IPS-20b (cell line): ENCODE measurements around the gene GNA14.
A peak's percentile ranks its signal among the peaks of the same experiment; 100 is the strongest.
"Not testable (repeated sequence)": the region's sequence is repeated elsewhere in the genome, so short reads cannot be mapped to it uniquely, and the experiment has no call there.

ENCODE experiments used
- H3K27ac ChIP-seq: one replicate; pipeline ENCODE4 v1.5.1; 2013; ENCODE audit warnings: low read length
- H3K27me3 ChIP-seq: 2 replicates; pipeline ENCODE4 v1.6.1; 2013; ENCODE audit warnings: mild to moderate bottlenecking, low read length, inconsistent platforms; ENCODE audit not compliant: insufficient read depth
- H3K36me3 ChIP-seq: 2 replicates; pipeline ENCODE4 v1.6.1; 2013; ENCODE audit warnings: low read depth, mild to moderate bottlenecking, inconsistent platforms, low read length, moderate library complexity; ENCODE audit not compliant: insufficient read depth
- H3K4me1 ChIP-seq: 2 replicates; pipeline ENCODE4 v1.6.1; 2013; ENCODE audit warnings: mild to moderate bottlenecking, control low read depth, inconsistent platforms, low read length, moderate library complexity; ENCODE audit not compliant: insufficient read depth
- H3K4me3 ChIP-seq: 2 replicates; pipeline ENCODE4 v1.5.1; 2013; ENCODE audit warnings: mild to moderate bottlenecking, low read length, inconsistent platforms
- H3K9ac ChIP-seq: 2 replicates; pipeline ENCODE4 v1.6.1; 2013; ENCODE audit warnings: low read depth, mild to moderate bottlenecking, inconsistent platforms, low read length, moderate library complexity
- H3K9me3 ChIP-seq: 2 replicates; pipeline ENCODE4 v1.6.1; 2013; ENCODE audit warnings: mild to moderate bottlenecking, low read depth, low read length, inconsistent platforms; ENCODE audit not compliant: insufficient read depth

GNA14 gene

DNA sequence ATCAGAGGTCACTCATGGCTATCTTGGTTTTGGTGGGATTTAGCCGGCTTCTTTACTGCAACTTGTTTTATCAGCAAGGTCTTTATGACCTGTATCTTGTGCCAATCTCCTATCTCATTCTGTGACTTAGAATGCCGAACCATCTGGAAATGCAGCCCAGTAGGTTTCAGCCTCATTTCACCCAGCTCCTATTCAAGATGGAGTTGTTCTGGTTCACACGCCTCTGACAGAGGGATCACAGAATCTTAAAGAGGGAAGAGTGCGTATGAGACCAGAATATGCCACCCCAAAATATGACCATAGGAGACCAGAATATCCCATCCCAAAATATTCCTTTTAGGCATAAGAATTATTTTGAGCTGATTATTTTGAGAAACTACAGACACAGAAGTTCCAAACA is 63.2 kb downstream of the GNA14 start:
- not testable (repeated sequence) for H3K36me3 ChIP-seq, H3K27me3 ChIP-seq, H3K9me3 ChIP-seq
- Histone ChIP-seq H3K4me1 (peaks cover 64% of the 10 kb centered on the region), H3K27ac (peak overlapping the region; percentile 92), H3K4me3 (peak overlapping the region; percentile 48; the same call in 1 of the 2 replicates), H3K9ac (peak overlapping the region; percentile 71; the same call in 1 of the 2 replicates)

GRCh38 chr9:77582961-77583576 is 65.1 kb downstream of the GNA14 start:
- H3K4me1 ChIP-seq, result peaks cover 49% of the 10 kb centered on the region
- H3K27me3 ChIP-seq, result no peaks in the 10 kb centered on the region
- no peaks in the 10 kb centered on the region for H3K36me3 ChIP-seq
- H3K27ac ChIP-seq, result peak overlapping the region; percentile 25
- no peaks in the 10 kb centered on the region for H3K9me3 ChIP-seq
- no peak overlapping the region for H3K4me3 ChIP-seq
- no peak overlapping the region; the same call in 1 of the 2 replicates for H3K9ac ChIP-seq

DNA sequence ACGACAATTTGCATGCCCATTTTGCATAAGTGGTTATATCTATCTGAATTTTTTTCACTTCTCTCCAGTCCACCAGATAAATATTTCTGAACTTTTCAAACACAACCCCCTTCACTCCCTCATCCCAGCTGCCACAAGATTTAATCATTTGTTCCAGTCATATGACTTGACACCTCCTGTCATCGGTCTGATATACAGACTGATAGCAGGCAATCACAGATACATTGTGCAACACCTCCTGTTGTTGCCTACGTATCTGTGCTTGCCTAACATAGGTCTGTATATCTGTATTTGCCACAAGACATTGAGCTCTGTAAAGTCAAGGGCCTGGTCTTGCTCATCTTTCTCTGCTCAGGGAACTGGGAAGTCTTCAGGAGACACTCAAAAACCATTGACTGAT is 65.6 kb downstream of the GNA14 start:
- no peaks in the 10 kb centered on the region for H3K9me3 ChIP-seq
- H3K27me3 ChIP-seq, result no peaks in the 10 kb centered on the region
- no peak overlapping the region for H3K4me3 ChIP-seq
- peak overlapping the region; percentile 25 for H3K27ac ChIP-seq
- H3K9ac ChIP-seq, result no peak overlapping the region; the same call in 1 of the 2 replicates
- no peaks in the 10 kb centered on the region for H3K36me3 ChIP-seq
- H3K4me1 ChIP-seq, result peaks cover 44% of the 10 kb centered on the region

GRCh38 chr9:77575785-77576184 is 72.3 kb downstream of the GNA14 start:
- no peaks in the 10 kb centered on the region for H3K9me3 ChIP-seq
- H3K4me3 ChIP-seq, result no peak overlapping the region
- H3K4me1 ChIP-seq, result no peaks in the 10 kb centered on the region
- no peaks in the 10 kb centered on the region for H3K27me3 ChIP-seq
- H3K36me3 ChIP-seq, result no peaks in the 10 kb centered on the region
- no peak overlapping the region for H3K27ac ChIP-seq
- no peak overlapping the region for H3K9ac ChIP-seq

DNA sequence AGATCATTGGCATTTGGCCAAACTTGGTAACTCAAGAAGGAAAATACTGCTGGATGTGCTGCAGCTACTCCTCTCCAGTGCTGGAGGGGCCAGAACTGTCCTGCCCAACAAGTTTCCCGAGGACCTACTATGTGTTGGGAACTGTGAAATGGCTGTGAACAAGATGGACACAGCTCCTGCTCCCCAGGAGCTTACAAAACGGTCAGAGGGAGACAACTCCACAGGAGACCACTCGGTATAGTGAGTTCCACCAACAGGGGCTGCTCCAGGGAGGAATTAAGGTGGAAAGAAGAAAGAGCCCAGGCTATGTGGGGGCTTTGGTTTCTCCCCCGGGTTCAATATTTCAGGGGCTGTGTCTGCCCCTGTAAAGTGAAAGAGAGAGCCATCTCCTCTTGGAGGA is 78.8 kb downstream of the GNA14 start:
- H3K36me3 ChIP-seq, result no peaks in the 10 kb centered on the region
- no peaks in the 10 kb centered on the region for H3K9me3 ChIP-seq
- no peak overlapping the region for H3K4me3 ChIP-seq

GRCh38 chr9:77563174-77563573 is 84.9 kb downstream of the GNA14 start:
- Histone ChIP-seq H3K27me3 (no peaks in the 10 kb centered on the region), H3K9me3 (no peaks in the 10 kb centered on the region), H3K27ac (no peak overlapping the region), H3K9ac (no peak overlapping the region), H3K36me3 (no peaks in the 10 kb centered on the region), H3K4me3 (no peak overlapping the region), H3K4me1 (no peaks in the 10 kb centered on the region)

More for the DNA sequence above, 78.8 kb downstream of the GNA14 start:
- Histone ChIP-seq H3K4me1 (no peaks in the 10 kb centered on the region), H3K27ac (no peak overlapping the region), H3K27me3 (no peaks in the 10 kb centered on the region), H3K9ac (no peak overlapping the region)

DNA sequence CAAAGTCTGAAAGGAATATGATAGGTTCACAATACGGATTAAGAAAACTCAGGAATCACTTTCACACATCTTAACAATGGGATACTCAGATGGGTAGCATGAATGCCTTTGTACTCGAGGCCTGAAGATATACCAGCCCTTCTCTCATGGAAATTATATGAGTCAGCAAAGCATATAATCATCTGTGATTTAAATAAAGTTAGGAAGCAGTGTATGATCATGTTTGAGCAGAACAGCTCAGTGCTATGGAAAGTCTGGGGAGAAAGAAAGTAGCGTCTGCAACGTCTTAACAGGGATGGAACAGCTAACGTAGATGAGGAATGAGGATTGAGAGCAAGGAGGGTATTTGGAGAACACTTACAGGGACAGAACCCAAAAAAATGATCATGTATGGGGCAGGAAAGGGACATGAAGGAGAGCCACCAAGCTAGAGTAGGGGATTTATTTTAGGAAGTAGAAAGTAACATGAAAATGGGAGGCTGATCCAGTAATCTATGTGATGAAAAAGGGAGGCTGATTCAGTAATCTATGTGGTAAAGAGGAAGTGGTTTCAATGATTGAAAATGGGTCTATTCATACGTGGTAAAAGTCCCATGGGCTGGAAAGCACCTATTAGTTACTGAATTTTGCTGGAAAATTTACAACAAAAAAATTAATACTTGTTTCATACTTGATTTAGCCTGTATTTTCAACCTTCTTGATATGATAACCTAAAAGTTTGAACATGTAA is 85.9 kb downstream of the GNA14 start:
- Histone ChIP-seq H3K36me3 (no peaks in the 10 kb centered on the region), H3K4me3 (no peak overlapping the region), H3K9ac (no peak overlapping the region), H3K4me1 (no peaks in the 10 kb centered on the region), H3K9me3 (no peaks in the 10 kb centered on the region), H3K27me3 (no peaks in the 10 kb centered on the region), H3K27ac (no peak overlapping the region)

GRCh38 chr9:77561331-77562018 is 86.6 kb downstream of the GNA14 start:
- H3K4me1 ChIP-seq, result no peaks in the 10 kb centered on the region
- no peak overlapping the region for H3K9ac ChIP-seq
- H3K36me3 ChIP-seq, result no peaks in the 10 kb centered on the region
- H3K27ac ChIP-seq, result no peak overlapping the region
- H3K4me3 ChIP-seq, result no peak overlapping the region
- no peaks in the 10 kb centered on the region for H3K27me3 ChIP-seq
- H3K9me3 ChIP-seq, result no peaks in the 10 kb centered on the region

DNA sequence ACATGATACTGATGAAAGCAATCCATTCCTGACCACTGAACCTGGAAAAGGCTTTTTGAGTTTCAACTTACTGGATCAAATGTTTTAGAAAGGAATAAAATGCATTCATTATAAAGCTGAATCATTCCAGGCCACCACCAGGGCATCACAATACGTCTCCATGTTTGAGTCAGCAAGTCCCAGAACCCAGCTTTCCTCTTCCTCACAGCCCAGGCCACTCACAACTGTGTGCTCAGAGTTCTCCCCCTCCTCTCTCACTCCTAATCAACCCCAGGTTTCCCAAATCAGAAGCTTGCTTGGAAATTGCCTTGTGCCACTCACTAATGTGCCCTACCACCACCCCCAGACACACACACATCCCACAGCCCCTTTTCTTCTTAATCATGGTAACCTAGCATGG is 91.7 kb downstream of the GNA14 start:
- no peaks in the 10 kb centered on the region for H3K4me1 ChIP-seq
- no peak overlapping the region for H3K27ac ChIP-seq
- no peaks in the 10 kb centered on the region for H3K27me3 ChIP-seq
- no peak overlapping the region for H3K4me3 ChIP-seq
- no peaks in the 10 kb centered on the region for H3K36me3 ChIP-seq
- no peak overlapping the region for H3K9ac ChIP-seq
- H3K9me3 ChIP-seq, result no peaks in the 10 kb centered on the region

DNA sequence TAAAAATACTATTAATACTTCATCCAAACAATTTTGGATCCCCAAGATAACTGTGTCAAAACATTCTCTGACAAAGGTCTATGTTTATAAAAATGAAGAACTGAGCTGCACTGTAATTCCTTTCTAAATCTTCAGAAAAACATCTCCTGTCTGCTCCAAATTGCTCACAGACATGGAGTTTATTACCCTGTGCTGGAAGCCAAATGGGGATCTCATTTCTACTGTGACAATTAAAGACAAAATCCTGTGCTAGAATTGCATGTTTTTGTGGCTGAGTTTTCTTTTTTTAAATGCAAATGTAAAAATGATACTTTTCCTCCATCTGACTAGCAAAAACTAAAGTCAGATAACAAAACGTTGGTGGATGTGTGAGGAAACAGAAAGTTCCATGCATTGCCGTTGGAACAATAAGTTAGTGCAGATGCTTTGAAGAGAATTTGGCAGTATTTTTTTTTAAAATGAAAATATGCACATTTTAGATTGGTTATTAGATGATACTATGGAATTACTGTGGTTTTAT is 93.5 kb downstream of the GNA14 start:
- H3K27ac ChIP-seq, result no peak overlapping the region
- no peaks in the 10 kb centered on the region for H3K36me3 ChIP-seq
- no peaks in the 10 kb centered on the region for H3K27me3 ChIP-seq
- H3K9ac ChIP-seq, result no peak overlapping the region
- no peaks in the 10 kb centered on the region for H3K9me3 ChIP-seq
- H3K4me1 ChIP-seq, result no peaks in the 10 kb centered on the region
- no peak overlapping the region for H3K4me3 ChIP-seq

GRCh38 chr9:77547106-77547730 is 100.9 kb downstream of the GNA14 start:
- Histone ChIP-seq H3K9ac (no peak overlapping the region), H3K4me3 (no peak overlapping the region), H3K4me1 (peaks cover 3% of the 10 kb centered on the region), H3K36me3 (no peaks in the 10 kb centered on the region), H3K9me3 (peaks cover 3% of the 10 kb centered on the region), H3K27me3 (no peaks in the 10 kb centered on the region), H3K27ac (no peak overlapping the region)
